Natural killer cell (primary cell): Measurements from ENCODE around the gene GSG1L. TPM values are rescaled to one million over a fixed set of nuclear protein-coding genes. Genes with fewer than 3 reads are reported as not detected.

ENCODE experiments used
- ATAC-seq, 3 donors: fragments of 150-1000 bp in 2 of 3; fragments of 200-7000 bp in 1 of 3; cut with Tn5 transposase; 1 replicate in 1 of 3; 2 replicates in 2 of 3; pipeline ENCODE4 v1.10.0; 2021; ENCODE audit warnings: mild to moderate bottlenecking in 2 of 3, moderate library complexity in 2 of 3
- DNase-seq, 2 donors: peaks; one replicate each; pipeline versions ENCODE4 v3.0.0 to v3.0.0-alpha.2; 2013 to 2021; ENCODE audit warnings: mixed read lengths in 1 of 2
- H3K27ac ChIP-seq: one replicate; pipeline ENCODE4 v1.5.1; 2013; ENCODE audit warnings: mild to moderate bottlenecking, low read length
- H3K27me3 ChIP-seq: one replicate; pipeline ENCODE4 v1.6.1; 2013; ENCODE audit warnings: low read length; ENCODE audit not compliant: control insufficient read depth, insufficient read depth
- H3K36me3 ChIP-seq: one replicate; pipeline ENCODE4 v1.6.1; 2013; ENCODE audit warnings: low read length; ENCODE audit not compliant: control insufficient read depth, insufficient read depth
- H3K4me1 ChIP-seq: one replicate; pipeline ENCODE4 v1.6.1; 2013; ENCODE audit warnings: low read length; ENCODE audit not compliant: control insufficient read depth, insufficient read depth
- H3K4me3 ChIP-seq: one replicate; pipeline ENCODE4 v1.5.1; 2013; ENCODE audit warnings: low read length
- H3K9me3 ChIP-seq: one replicate; pipeline ENCODE4 v1.6.1; 2013; ENCODE audit warnings: low read length; ENCODE audit not compliant: control insufficient read depth, insufficient read depth
- H3K27ac Mint-ChIP-seq, 2 donors: one replicate each; pipeline ENCODE4 v1.8.0; 2022; ENCODE audit warnings: mild to moderate bottlenecking in 2 of 2, mixed read lengths in 2 of 2, moderate library complexity in 1 of 2
- H3K27me3 Mint-ChIP-seq, 2 donors: one replicate each; pipeline ENCODE4 v1.8.0; 2022; ENCODE audit warnings: low read depth in 2 of 2, mixed read lengths in 2 of 2
- H3K36me3 Mint-ChIP-seq: one replicate; pipeline ENCODE4 v1.8.0; 2022; ENCODE audit warnings: mixed read lengths
- H3K4me1 Mint-ChIP-seq, 2 donors: one replicate each; pipeline ENCODE4 v1.8.0; 2022; ENCODE audit warnings: mixed read lengths in 2 of 2
- H3K4me3 Mint-ChIP-seq: one replicate; pipeline ENCODE4 v1.8.0; 2022; ENCODE audit warnings: mild to moderate bottlenecking, moderate library complexity, mixed read lengths
- H3K9me3 Mint-ChIP-seq, 2 donors: one replicate each; pipeline ENCODE4 v1.8.0; 2022; ENCODE audit warnings: mixed read lengths in 2 of 2
- WGBS: methylation state at CpG from one replicate; pipeline ENCODE4 v1.1.7; 2013; ENCODE audit warnings: missing lambda C conversion rate; ENCODE audit not compliant: insufficient coverage; 5-methylcytosine and 5-hydroxymethylcytosine counted together
- intact Hi-C: fragments of 100-400 bp; cut with micrococcal nuclease; formaldehyde crosslinking; loops from one replicate; pipeline ENCODE4 v1.14.2; 2022
- total RNA-seq, 4 donors: library from RNA; stranded (reverse); fragments of 120-200 nt in 1 of 4; gene quantifications; one replicate each; pipeline versions ENCODE4 v1.2.3 to v1.2.4, GENCODE V29; 2013 to 2022
- TF ChIP-seq, protein P1 (sequence below): fragments of 200-600 bp; IDR thresholded peaks from one replicate; pipeline ENCODE4 v1.8.0; 2022; ENCODE audit warnings: antibody characterized with exemption

The GSG1L gene
- total RNA-seq, 3 donors from 2014 or later (not counting 1 experiment from before 2014, with no cell fraction given), result 0.25 TPM; not detected in 2

GRCh38 chr16:27820646-27821345 lies 242.7 kb downstream of the GSG1L start:
- no peak for DNase-seq
- Mint-ChIP-seq H3K27ac (no peak overlapping the region), H3K36me3 (no peaks in the 10 kb centered on the region), H3K4me1 (no peaks in the 10 kb centered on the region), H3K9me3 (no peaks in the 10 kb centered on the region), H3K4me3 (no peak overlapping the region), H3K27me3 (peaks cover 9 to 17% of the 10 kb centered on the region in 2 donors)
- H3K27ac ChIP-seq, result no peak overlapping the region
- TF ChIP-seq, protein P1, sequence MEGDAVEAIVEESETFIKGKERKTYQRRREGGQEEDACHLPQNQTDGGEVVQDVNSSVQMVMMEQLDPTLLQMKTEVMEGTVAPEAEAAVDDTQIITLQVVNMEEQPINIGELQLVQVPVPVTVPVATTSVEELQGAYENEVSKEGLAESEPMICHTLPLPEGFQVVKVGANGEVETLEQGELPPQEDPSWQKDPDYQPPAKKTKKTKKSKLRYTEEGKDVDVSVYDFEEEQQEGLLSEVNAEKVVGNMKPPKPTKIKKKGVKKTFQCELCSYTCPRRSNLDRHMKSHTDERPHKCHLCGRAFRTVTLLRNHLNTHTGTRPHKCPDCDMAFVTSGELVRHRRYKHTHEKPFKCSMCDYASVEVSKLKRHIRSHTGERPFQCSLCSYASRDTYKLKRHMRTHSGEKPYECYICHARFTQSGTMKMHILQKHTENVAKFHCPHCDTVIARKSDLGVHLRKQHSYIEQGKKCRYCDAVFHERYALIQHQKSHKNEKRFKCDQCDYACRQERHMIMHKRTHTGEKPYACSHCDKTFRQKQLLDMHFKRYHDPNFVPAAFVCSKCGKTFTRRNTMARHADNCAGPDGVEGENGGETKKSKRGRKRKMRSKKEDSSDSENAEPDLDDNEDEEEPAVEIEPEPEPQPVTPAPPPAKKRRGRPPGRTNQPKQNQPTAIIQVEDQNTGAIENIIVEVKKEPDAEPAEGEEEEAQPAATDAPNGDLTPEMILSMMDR, result no peak
- no peak for ATAC-seq
- WGBS, result 72% methylated on average over 9 of the region's 10 CpGs
- H3K27me3 ChIP-seq, result no peaks in the 10 kb centered on the region
- intact Hi-C loops, result no loop called here
- no peaks in the 10 kb centered on the region for H3K36me3 ChIP-seq
- no peak overlapping the region for H3K4me3 ChIP-seq
- H3K4me1 ChIP-seq, result no peaks in the 10 kb centered on the region
- no peaks in the 10 kb centered on the region for H3K9me3 ChIP-seq

DNA sequence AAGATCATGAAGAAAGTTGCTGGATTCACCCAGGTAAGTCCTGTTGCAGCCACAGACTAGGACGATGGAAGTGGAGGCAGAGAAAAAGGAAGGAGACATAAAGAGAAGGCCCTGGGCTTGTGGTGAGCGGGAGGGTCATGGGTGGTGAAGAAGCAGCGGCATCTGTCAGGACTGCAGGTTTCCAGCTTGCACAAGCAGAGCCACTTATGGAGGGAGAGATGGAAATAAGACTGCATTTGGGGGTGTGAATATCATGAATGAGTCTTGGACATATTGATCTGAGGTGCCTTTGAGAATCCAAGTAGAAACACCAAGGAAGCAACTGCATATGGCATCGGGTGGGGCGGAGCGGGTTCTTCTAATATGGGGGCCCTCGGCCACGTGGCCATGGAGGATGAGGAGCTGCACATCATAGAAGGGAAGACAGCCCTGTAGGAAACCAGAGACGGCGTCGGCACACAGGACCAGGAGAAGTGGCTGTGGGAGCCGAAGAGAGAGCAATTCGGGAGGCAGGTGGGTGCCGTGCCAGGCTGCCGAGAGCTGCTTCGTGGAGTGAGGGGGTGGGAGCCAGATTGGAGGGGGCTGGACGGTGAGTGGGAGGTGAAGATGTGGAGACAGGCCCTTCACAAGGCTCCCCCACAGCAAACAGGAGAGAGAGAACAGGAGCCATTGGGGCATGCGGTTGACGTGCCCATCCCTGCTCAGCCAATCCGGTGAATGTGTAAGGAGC lies 243.5 kb downstream of the GSG1L start:
- DNase-seq (no peak), ATAC-seq (no peak)
- Histone ChIP-seq H3K4me3 (no peak overlapping the region), H3K9me3 (no peaks in the 10 kb centered on the region), H3K36me3 (no peaks in the 10 kb centered on the region), H3K27me3 (no peaks in the 10 kb centered on the region), H3K4me1 (no peaks in the 10 kb centered on the region), H3K27ac (no peak overlapping the region)
- no peak overlapping the region for H3K27ac Mint-ChIP-seq
- intact Hi-C loops, result no loop called here
- H3K4me1 Mint-ChIP-seq, result no peaks in the 10 kb centered on the region
- peaks cover 9 to 17% of the 10 kb centered on the region in 2 donors for H3K27me3 Mint-ChIP-seq
- no peaks in the 10 kb centered on the region for H3K36me3 Mint-ChIP-seq
- no peaks in the 10 kb centered on the region for H3K9me3 Mint-ChIP-seq
- H3K4me3 Mint-ChIP-seq, result no peak overlapping the region
- TF ChIP-seq, protein P1, result no peak
- 86% methylated on average over 20 of the region's 20 CpGs for WGBS

DNA sequence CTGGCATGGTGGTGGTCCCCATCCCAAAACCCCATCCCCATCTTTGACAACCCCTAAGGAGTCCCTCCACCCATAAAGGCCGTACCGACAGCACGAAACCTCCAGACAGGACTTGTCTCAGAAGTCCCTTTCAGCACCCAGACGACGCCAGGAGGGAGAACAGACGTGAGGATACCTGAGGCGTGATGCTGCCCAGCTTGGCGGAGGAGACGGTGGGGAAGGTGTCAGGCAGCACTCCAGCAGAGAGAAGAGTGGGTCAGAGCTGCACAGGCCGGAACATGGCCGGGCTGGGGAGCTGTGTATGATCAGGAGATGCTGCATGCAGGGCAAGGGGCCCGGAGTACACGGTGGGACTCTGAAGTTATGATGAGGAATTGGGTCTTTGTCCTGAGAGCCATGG lies 244.2 kb downstream of the GSG1L start:
- H3K9me3 Mint-ChIP-seq, result no peaks in the 10 kb centered on the region
- WGBS, result 83% methylated on average over 13 of the region's 13 CpGs
- Histone ChIP-seq H3K27ac (no peak overlapping the region), H3K9me3 (no peaks in the 10 kb centered on the region), H3K27me3 (no peaks in the 10 kb centered on the region), H3K4me3 (no peak overlapping the region), H3K4me1 (no peaks in the 10 kb centered on the region), H3K36me3 (no peaks in the 10 kb centered on the region)
- ATAC-seq (no peak), DNase-seq (no peak)
- intact Hi-C loops, result no loop called here
- no peaks in the 10 kb centered on the region for H3K4me1 Mint-ChIP-seq
- H3K36me3 Mint-ChIP-seq, result no peaks in the 10 kb centered on the region
- no peak overlapping the region for H3K27ac Mint-ChIP-seq
- TF ChIP-seq, protein P1, result no peak
- no peak overlapping the region for H3K4me3 Mint-ChIP-seq
- H3K27me3 Mint-ChIP-seq, result peaks cover 8 to 17% of the 10 kb centered on the region in 2 donors
